Cardiac fibroblast (primary cell): ENCODE measurements around the gene SEL1L2.

Experiments
- DNase-seq, 2 donors: peaks; one replicate each; pipeline versions ENCODE4 v3.0.0 to v3.0.0-alpha.2; 2010; ENCODE audit warnings: low read depth in 2 of 2
- H3K4me3 ChIP-seq, 2 donors: replicated peaks in 1 of 2; 1 replicate in 1 of 2; 2 replicates in 1 of 2; pipeline ENCODE4 v1.5.1; 2011; ENCODE audit warnings: low read depth in 2 of 2, low read length in 2 of 2, mild to moderate bottlenecking in 2 of 2, moderate library complexity in 1 of 2
- TF ChIP-seq, protein P1 (sequence below): IDR thresholded peaks from one replicate; pipeline ENCODE4 v1.5.1; 2011; ENCODE audit warnings: low read depth, mild to moderate bottlenecking, low read length, inconsistent platforms

Gene SEL1L2, protein sequence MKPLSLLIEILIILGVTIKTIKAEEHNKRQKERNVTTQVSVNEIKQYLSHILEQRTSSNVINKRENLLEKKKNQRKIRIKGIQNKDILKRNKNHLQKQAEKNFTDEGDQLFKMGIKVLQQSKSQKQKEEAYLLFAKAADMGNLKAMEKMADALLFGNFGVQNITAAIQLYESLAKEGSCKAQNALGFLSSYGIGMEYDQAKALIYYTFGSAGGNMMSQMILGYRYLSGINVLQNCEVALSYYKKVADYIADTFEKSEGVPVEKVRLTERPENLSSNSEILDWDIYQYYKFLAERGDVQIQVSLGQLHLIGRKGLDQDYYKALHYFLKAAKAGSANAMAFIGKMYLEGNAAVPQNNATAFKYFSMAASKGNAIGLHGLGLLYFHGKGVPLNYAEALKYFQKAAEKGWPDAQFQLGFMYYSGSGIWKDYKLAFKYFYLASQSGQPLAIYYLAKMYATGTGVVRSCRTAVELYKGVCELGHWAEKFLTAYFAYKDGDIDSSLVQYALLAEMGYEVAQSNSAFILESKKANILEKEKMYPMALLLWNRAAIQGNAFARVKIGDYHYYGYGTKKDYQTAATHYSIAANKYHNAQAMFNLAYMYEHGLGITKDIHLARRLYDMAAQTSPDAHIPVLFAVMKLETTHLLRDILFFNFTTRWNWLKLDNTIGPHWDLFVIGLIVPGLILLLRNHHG

DNA sequence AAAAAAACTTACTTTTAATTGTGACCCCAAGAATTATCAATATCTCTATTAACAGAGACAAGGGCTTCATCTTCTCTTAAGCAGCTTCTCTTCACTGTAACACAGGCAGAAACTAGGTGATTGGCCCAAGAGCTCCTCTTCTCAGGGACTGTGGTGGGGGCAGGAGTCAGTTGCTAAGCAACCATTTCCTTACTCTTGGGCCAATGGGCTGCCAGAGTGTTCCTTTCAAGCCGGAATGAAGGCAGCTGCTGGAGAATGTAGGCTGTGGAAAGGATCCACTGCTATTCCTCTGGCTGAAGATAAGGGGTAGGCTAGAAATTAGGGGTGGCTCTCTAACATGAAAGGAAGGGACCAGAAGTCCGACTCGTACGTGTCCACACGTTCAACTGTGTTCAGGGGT, at the start of gene SEL1L2:
SEL1L2 (minus strand) TSS at position 150 of the 400 bp plus-strand sequence; CDS start at position 70, 80 bp downstream.
- H3K4me3 ChIP-seq = no peak within 1 kb of the TSS
- TF ChIP-seq, protein P1, sequence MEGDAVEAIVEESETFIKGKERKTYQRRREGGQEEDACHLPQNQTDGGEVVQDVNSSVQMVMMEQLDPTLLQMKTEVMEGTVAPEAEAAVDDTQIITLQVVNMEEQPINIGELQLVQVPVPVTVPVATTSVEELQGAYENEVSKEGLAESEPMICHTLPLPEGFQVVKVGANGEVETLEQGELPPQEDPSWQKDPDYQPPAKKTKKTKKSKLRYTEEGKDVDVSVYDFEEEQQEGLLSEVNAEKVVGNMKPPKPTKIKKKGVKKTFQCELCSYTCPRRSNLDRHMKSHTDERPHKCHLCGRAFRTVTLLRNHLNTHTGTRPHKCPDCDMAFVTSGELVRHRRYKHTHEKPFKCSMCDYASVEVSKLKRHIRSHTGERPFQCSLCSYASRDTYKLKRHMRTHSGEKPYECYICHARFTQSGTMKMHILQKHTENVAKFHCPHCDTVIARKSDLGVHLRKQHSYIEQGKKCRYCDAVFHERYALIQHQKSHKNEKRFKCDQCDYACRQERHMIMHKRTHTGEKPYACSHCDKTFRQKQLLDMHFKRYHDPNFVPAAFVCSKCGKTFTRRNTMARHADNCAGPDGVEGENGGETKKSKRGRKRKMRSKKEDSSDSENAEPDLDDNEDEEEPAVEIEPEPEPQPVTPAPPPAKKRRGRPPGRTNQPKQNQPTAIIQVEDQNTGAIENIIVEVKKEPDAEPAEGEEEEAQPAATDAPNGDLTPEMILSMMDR = no peak
- no peak for DNase-seq

DNA sequence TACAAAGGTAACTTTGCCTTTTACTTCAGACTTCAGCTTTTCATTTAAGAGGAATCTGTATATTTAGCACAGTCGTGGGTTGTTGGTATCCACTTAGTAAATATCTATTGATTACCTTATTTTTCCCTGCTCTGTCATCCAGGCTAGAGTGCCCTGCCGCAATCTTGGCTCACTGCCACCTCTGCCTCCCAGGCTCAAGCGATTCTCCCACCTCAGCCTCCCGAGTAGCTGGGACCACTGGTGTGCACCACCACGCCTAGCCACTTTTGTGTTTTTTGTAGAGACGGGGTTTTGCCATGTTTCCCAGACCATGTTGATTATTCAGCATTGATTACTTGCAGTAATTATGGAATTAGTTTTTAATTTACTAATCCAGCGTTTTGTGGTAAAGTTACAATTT, 46.2 kb upstream of the SEL1L2 start:
- no peak overlapping the region for H3K4me3 ChIP-seq
- TF ChIP-seq, protein P1 = no peak

DNA sequence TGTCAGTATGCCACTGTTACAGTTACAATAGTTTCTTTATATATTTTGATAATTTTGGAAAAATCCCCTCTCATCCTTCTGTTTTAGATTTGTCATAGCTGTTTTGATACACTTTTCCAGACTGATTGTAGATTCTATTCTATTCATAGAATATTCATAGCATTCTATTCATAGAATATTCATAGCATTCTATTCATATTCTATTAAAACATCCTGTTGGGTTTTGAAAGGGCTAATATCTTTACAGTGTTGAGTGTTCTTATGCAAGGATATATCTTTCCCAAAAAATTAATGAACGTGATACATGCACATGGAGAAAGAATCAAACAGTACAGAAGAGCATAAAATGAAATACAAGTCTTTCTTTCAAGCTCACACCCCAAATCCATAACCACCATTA, 42.9 kb upstream of the SEL1L2 start:
- TF ChIP-seq, protein P1 = no peak
- H3K4me3 ChIP-seq = no peak overlapping the region
- no peak for DNase-seq

More for the DNA sequence above, 46.2 kb upstream of the SEL1L2 start:
- no peak for DNase-seq

DNA sequence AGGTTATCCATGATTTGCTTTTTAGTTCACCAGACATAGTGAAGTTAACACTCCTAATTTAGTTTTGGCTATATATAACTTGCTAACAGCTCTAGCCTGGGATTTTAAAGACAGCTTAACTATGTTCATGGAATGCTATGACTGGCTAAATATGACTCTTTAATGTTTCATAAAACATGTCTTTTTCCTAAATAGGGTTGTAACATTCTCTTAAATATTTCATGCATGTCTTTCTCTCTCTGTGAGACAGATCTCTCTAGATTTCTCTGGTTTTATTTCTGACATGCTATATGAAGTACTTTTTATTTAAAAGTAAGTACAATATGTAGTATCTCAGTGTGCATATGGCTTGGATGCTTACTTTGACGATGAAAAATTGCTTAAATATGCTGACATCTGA, 40.6 kb upstream of the SEL1L2 start:
- TF ChIP-seq, protein P1 = no peak
- no peak for DNase-seq
- no peak overlapping the region for H3K4me3 ChIP-seq

DNA sequence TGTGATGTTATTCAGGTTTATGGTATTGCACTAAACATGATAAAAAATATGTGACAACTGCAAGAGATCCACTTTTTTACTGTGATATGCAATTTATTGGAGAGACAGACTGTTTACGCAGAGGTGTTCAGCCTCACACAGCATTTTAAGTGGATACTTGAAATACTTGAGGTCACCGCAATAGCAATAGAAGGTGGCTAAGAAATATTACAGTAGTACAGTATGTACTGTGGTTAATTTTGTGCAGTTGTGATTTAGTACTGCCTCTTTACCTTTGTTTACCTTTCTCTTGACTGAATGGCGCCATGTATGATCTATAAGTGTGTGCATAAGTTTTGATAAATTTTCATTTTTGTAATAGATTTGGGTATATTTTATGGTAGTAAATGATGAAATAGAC, 22.3 kb upstream of the SEL1L2 start:
- TF ChIP-seq, protein P1 = no peak
- DNase-seq = no peak
- no peak overlapping the region for H3K4me3 ChIP-seq

DNA sequence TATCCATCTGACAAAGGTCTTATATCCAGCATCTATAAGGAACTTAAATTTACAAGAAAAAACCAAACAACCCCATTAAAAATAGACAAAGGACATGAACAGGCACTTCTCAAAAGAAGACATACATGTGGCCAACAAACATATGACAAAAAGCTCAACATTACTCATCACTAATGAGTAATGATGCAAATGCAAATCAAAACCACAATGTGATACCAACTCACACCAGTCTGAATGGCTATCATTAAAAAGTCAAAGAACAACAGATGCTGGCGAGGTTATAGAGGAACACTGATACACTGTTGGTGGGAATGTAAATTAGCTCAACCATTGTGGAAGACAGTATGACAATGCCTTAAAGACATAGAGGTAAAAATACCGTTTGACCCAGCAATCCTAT, 18.8 kb upstream of the SEL1L2 start:
- TF ChIP-seq, protein P1 = no peak

More for the DNA sequence above, 18.8 kb upstream of the SEL1L2 start:
- no peak for DNase-seq
- no peak overlapping the region for H3K4me3 ChIP-seq
